Epithelial cell of prostate (primary cell): Measurements from ENCODE around the gene ARHGEF2.
A peak's percentile ranks its signal among the peaks of the same experiment; 100 is the strongest.

Experiments
- DNase-seq: peaks from one replicate; pipeline ENCODE4 v3.0.0-alpha.2; 2011; ENCODE audit warnings: low read depth, low spot score
- H3K27ac ChIP-seq: fragments of 450-650 bp; 2 replicates; pipeline ENCODE4 v1.5.1; 2017; ENCODE audit warnings: mild to moderate bottlenecking

ARHGEF2 gene

DNA sequence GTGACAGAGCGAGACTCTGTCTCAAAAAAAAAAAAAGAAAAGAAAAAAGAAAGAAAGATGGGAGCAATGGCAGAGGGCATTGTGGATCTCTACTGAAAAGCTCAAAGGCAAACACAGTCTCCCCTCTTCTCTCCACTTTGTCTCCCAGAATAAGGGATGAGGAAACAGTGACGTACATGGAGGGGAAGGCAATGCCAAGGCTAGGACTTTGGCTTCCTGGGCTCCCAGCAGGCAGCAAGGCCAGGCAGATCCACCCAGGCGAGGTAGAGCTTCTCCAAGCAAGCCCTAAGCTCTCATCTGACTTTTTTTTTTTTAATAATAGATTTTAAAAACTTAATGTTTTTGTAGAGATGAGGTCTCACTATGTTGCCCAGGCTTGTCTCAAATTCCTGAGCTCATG lies 4.6 kb downstream of the ARHGEF2 start:
- peak overlapping the region; percentile 97 for H3K27ac ChIP-seq
- DNase-seq = no peak

DNA sequence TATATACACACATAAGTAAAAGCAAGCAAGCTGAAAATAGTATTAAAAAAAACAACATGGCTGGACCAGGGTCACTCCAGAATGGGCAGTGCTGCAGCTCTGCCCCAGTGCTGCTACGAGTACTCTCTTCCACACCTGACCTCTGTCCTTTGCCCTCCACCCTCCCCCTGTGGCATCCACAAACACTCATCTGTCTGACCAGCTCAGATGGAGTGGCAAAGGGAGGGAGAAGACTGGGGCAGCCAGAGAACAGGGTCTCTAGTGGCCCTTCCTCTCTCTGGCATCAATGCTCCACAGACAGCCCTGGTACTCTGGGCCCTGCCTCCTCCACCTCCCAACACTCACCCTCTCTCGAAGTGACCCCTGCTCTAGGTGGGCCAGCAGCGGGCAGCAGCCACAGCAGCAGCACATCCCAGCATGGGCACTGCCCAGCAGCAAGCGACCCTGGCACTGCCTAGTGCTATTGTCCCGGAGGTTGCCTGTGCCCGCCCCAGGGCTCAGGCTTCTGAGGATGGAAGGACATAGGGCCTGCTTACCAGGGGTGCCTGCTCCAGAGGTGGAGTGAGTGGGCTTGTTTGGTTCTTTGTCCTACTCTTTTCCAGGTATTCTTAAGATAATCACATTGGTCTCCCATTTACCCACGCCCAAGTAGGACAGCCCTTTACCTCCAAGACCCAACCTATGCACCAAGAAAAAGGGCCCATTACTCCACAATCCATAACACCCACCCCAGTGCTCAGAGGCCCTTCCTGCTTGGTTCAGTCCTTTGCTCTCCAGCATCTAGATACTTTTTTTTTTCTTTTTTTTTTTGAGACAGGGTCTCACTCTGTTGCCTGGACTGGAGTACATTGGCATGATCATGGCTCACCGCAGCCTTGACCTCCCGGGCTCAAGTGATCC lies 6.2 kb downstream of the ARHGEF2 start:
- DNase-seq = no peak
- H3K27ac ChIP-seq = no peak overlapping the region

- H3K27ac ChIP-seq = peak overlapping the region; percentile 8
Measured at GRCh38 chr1:155970531-155971167, 7.7 kb downstream of the ARHGEF2 start.

DNA sequence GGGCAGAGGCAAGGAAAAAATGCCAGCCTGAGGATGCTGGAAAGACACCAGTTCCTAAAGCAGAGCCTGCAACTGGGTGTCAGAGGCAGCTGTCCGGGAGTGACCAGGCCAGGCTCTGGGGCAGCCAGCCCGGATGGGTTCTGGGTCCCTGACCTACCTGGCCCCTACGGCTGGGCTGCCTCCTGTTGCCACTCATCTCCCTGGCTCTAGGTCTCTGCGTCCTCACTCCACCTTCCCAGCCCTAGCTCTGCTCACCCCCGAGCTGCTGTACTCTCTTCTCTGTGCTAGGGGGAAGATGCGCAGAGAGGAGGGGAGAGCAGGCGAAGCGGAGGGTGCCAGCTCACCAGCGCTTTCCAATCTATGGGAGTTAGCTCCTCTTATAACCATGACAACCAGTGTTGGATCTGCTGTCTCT lies 9.0 kb downstream of the ARHGEF2 start:
- no peak for DNase-seq
- H3K27ac ChIP-seq = peak overlapping the region; percentile 8

More at GRCh38 chr1:155970531-155971167, 7.7 kb downstream of the ARHGEF2 start:
- no peak for DNase-seq

DNA sequence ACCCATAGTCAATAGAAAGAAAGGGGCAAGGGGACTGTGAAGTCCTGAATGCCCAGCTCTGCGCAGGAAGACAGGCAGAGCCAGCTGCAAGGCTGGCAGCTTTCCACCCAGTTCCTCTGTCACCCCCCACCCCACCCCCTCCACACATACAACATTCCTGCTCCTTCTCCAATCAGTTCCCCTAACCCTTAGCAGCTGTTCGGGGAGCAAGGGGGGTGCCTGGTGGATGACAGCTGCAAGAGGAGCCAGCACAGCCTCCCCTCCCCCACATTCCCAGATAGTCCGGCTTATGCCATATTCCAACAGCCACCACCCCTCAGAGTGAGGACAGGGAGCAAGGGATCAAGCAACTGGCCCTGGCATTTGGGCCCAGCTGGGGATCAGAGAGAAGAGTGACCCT lies 9.7 kb downstream of the ARHGEF2 start:
- H3K27ac ChIP-seq = peak overlapping the region; percentile 13
- DNase-seq = no peak

DNA sequence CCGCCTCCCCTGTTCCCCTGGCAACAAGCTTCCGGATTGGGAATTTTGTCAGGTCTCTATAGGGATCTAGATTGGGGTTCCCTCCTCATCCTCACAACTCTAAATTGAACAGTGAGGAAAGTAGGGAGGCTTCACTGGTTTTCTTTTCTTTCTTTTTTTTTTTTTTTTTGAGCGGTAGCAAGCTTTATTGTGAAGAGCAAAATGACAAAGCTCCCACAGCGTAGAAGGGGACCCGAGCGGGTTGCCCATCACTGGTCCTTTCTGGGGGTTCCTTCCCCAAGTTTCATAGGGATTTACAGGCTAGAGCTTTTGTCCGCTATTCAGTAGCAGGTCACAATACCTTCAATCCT lies 10.3 kb downstream of the ARHGEF2 start:
- no peak for DNase-seq
- H3K27ac ChIP-seq = peak overlapping the region; percentile 13

DNA sequence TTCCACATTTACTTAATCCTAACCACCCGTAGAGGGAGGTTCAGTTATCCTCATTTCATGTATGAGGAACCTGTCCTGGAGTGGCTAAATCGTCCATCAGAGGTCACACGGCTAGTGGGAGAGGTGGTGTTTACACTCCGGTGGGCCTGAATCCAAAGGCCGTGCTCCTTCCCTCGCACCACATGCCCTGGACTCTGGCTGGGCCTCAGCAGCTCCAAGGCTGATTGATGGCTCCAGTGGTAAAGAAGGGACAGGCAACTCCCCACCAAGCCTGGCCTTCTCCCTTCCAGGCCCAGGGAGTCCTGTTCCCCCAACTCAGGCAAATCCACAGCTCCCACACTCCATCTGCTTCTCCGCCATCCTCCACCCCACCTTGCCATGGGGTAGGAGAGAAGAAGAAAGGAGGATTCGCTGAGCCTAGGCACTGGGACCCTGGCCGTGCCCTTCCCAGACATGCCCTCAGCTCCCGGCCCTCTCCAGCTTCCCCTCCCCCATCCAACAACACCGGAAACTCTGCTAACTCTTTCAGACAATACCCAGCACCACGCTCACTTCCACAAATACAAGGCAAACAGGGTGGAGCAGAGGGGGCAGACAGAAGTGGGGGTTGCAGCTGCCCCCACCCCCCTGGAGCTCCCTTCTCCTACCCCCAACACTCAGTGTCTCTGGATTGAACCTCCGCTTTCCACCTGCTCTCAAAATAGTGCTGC lies 10.9 kb downstream of the ARHGEF2 start:
- no peak for DNase-seq
- peak overlapping the region; percentile 13 for H3K27ac ChIP-seq

- no peak for DNase-seq
- peak overlapping the region; percentile 13 for H3K27ac ChIP-seq
Measured at GRCh38 chr1:155966750-155967149, 11.6 kb downstream of the ARHGEF2 start.

DNA sequence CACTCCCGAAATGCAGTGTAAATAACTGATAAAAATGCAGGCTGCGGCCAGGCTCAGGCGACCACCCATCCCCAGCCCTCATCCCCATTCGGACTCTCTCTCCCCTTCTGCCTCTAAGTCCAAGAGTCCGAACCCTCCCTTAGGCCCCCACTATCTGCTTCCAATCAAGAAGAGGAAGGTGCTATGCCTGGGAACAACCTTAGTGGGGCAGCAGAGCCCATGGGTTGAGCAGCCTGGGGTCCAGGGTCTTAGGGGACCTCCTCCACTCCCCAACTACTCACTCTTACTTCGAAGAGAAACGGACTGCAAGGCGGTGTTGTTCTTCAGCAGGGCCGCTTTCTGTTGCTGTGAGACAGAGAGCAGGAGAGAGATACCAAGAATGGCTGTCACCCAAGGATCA lies 12.2 kb downstream of the ARHGEF2 start:
- no peak for DNase-seq
- H3K27ac ChIP-seq = peak overlapping the region; percentile 9

GRCh38 chr1:155964193-155964592 lies 14.2 kb downstream of the ARHGEF2 start:
- no peak for DNase-seq

DNA sequence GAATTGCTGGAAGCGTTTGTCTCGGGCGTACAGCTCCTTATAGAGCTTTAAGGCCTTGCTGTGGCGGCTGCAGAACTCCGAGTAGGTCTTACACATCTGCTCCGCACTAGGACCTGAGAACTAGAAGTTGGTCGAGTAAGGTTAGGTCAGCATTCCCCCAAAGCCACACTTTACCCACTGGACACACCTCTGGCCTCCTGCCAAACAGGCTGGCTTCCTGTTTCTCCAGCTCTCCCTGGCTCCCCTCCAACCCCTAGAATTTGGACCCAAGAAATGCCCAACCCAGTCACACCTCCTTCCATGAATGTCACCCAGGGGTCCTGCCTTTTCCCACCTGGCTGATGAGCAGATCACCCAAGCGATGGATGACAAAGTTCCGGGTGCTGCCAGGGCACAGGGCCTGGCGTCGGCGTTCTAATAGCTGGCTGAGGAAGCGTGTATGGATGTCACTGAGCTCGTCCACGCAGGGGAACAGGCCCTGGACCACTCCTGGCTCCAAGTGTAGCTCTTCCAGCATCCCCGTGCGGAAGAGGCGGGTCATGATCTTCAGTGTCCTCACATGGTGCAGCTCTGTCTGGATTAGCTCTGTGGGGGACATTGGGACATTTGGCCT lies 15.6 kb downstream of the ARHGEF2 start:
- DNase-seq = no peak
- H3K27ac ChIP-seq = peak overlapping the region; percentile 91

More at GRCh38 chr1:155964193-155964592, 14.2 kb downstream of the ARHGEF2 start:
- peak overlapping the region; percentile 9 for H3K27ac ChIP-seq

DNA sequence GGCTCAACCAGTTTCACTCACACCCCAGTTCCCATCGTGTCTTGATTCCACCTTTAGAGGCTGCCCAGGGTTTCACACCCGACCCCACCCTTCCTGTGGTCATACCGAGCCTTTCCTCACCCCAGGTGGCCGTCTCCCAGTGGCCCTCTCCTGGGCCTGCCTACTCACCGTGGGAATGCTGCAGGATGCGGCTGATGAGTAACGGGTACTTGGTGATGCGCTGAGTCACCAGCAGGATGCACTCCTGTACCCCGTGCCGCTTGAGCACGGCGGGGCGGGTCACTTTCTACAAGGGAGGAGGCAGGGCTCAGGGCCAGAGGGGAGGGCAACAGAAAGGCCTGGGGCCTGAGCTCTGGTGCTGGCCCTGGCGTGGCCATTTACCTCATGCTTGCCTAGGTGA lies 16.4 kb downstream of the ARHGEF2 start:
- DNase-seq = peak; percentile 98
- peak overlapping the region; percentile 91 for H3K27ac ChIP-seq

DNA sequence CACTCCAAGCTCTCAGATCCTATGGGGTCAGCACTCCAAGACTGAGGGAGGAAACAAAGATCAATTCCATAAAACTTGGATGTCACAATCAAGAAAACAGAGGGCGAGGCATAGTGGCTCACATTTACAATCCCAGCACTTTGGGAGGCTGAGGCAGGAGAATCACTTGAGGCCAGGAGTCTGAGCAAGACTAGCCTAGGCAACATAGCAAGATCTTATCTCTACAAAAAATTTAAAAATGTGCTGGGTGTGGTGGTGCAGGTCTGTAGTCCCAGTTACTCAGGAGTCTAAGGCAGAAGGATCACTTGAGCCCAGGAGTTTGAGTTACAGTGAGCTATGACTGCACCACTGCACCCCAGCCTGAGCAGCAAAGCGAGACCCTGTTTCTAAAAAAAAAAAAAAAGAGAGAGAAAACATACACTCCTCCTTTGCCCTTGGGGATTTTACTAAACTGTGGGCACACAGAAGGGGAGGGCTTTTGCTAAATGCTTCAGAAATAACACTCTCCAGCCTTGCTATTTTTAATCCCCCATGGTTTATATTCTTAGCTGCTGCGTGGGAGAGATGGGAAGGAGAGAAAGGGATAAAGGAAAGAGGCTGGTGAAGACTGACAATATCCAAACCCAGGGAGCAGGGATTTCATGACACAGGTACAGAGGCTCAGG lies 18.1 kb downstream of the ARHGEF2 start:
- DNase-seq = no peak
- peak overlapping the region; percentile 91 for H3K27ac ChIP-seq

DNA sequence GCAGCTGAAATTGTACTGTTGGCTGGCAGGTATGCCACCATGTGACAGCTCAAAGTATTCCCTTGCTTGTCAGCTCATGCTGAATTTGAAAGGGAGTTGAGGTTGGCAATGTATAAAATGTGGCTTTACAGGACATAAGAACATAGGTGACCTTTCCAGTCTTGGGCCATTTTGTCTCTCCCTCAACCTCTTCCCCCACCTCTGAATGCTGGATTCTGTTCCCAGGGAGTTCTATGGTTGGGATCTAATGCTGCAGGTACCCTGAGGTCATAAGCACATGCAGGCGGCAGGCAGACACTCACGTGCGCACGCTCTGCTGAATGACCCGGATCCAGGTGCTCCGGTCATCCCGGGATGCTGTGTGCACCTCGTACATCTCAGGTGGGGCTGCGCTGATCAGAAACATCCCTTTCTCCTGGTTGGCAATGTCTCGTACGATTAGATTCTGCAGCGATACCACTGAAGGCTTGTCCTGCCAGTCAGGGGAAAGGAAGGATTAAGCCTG lies 20.9 kb downstream of the ARHGEF2 start:
- no peak for DNase-seq
- H3K27ac ChIP-seq = no peak overlapping the region

- DNase-seq = no peak
- no peak overlapping the region for H3K27ac ChIP-seq
Measured at GRCh38 chr1:155954645-155955044, 23.7 kb downstream of the ARHGEF2 start.

DNA sequence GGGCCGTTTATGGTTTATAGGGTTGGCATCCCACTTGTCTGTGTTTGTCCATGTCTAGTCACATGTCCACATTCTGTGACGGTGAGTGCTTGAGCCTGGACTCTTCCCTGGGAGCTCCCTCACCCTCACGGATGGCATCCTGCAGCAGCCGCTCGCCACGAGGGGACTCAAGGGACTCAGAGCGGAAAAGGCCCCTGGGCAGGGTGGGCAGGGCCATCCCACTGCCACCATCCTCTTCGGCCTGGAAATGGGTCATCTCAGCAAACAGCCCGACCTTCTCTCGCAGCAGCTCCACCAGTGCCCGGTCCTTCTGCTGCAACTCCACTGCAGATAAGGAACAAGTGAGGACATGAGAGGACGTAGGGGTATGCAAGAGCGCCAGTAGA lies 25.8 kb downstream of the ARHGEF2 start:
- no peak for DNase-seq
- H3K27ac ChIP-seq = peak overlapping the region; percentile 14

DNA sequence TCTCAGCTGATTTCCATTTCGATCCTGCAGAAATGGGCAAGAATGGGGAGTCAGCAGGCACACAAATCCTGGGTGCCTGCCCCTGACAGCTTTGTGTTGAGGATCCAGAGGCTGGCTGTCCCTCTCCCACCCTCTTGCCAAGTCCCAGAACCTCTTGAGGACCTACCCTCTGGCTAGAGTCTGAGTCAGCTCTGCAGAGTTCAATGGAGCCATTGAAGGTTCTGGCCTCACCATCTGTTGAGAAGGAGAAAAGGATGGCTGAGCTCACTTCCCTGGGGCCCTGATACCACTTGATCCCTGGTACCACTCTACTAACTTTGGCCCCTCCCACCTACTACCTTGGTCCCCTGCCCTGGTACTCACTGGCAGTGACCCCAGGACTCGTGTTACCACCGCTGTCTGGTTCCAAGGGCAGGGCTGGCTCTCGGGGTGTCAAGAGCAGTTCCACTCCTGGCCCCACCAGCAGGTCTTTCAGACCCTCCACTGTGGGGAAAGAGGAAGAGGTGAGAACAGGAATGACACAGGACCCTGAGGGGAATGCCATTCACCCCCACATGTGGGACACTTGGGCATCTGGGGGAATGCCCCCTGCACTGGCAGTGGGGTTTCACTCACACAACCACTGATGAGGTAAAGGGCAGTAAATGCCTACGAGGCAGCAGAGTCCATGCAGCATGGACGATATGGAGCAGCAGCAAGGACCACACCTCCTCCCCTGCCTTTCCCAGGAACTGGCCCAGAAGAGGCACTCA lies 26.4 kb downstream of the ARHGEF2 start:
- DNase-seq = no peak
- H3K27ac ChIP-seq = peak overlapping the region; percentile 14

- DNase-seq = no peak
Measured at GRCh38 chr1:155950829-155951228, 27.5 kb downstream of the ARHGEF2 start.

DNA sequence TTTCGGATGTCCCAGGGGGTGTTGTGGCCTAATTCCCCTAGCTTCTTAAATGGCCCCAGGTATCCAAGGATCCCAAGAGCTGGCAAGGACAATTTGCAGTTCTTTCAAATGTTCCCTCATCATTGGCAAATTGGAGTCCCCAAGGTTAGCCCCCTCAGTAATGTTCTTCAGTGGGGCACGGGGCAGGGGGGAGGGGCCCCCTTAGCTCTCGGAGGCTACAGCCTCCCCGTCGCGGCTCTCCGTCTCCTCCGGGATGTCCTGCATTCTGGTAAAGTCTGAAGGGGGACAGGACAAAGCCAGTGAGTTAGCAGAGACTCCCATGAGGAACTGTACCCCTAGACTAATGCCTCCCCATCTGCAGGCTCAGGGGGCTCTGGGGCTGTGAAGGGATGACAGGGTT lies 30.6 kb downstream of the ARHGEF2 start:
- no peak overlapping the region for H3K27ac ChIP-seq
- DNase-seq = no peak

More at GRCh38 chr1:155950829-155951228, 27.5 kb downstream of the ARHGEF2 start:
- no peak overlapping the region for H3K27ac ChIP-seq
